Esophagus muscularis mucosa (tissue), 4 donors: ENCODE measurements around the gene NOL11. TPM values are rescaled to one million over a fixed set of nuclear protein-coding genes. Genes with fewer than 3 reads are reported as not detected.
A peak's percentile ranks its signal among the peaks of the same experiment; 100 is the strongest.
"Not testable (repeated sequence)": the region's sequence is repeated elsewhere in the genome, so short reads cannot be mapped to it uniquely, and the experiment has no call there.

Source experiments
- DNase-seq: peaks from one replicate; pipeline ENCODE4 v3.0.0-alpha.2; 2017; ENCODE audit errors: extremely low spot score
- H3K27ac ChIP-seq, 4 donors: fragments of 200-600 bp; sonication (generic); replicated peaks in 1 of 4; 1 replicate in 3 of 4; 2 replicates in 1 of 4; pipeline ENCODE4 v1.5.1; 2016 to 2019; ENCODE audit warnings: mild to moderate bottlenecking in 1 of 4
- H3K27me3 ChIP-seq, 4 donors: fragments of 200-600 bp; sonication (generic); one replicate each; pipeline versions ENCODE4 v1.5.1 to v1.6.0; 2016 to 2019
- H3K36me3 ChIP-seq, 4 donors: fragments of 200-600 bp; sonication (generic); one replicate each; pipeline ENCODE4 v1.5.1; 2016 to 2019
- H3K4me1 ChIP-seq, 4 donors: fragments of 200-600 bp; sonication (generic); one replicate each; pipeline ENCODE4 v1.5.1; 2016 to 2019
- H3K4me3 ChIP-seq, 4 donors: fragments of 200-600 bp; sonication (generic); 1 replicate in 2 of 4; 2 replicates in 2 of 4; pipeline ENCODE4 v1.5.1; 2016 to 2019; ENCODE audit warnings: mild to moderate bottlenecking in 4 of 4, moderate library complexity in 1 of 4
- H3K9me3 ChIP-seq, 4 donors: fragments of 200-600 bp; sonication (generic); 1 replicate in 3 of 4; 2 replicates in 1 of 4; pipeline ENCODE4 v1.5.1; 2016 to 2019
- CTCF ChIP-seq, 3 experiments: fragments of 200-600 bp in 2 of 3; fragments of 450-650 bp in 1 of 3; sonication (generic) in 2 of 3; IDR thresholded peaks; one replicate each; pipeline ENCODE4 v1.5.1; 2017 to 2019; ENCODE audit warnings: antibody characterized with exemption in 3 of 3, mild to moderate bottlenecking in 2 of 3, moderate library complexity in 1 of 3
- EP300 ChIP-seq: sonication (generic); formaldehyde crosslinking; IDR thresholded peaks from one replicate; pipeline ENCODE4 v1.6.1; 2017; ENCODE audit warnings: antibody characterized with exemption
- POLR2A ChIP-seq: fragments of 450-650 bp; IDR thresholded peaks from one replicate; pipeline ENCODE4 v1.6.1; 2017; ENCODE audit warnings: antibody characterized with exemption, moderate library complexity, mild to moderate bottlenecking, low read depth
- POLR2AphosphoS5 ChIP-seq, 2 donors: sonication (generic); formaldehyde crosslinking; IDR thresholded peaks; one replicate each; pipeline ENCODE4 v1.6.1; 2017; ENCODE audit warnings: antibody characterized with exemption in 2 of 2
- WGBS: methylation state at CpG from one replicate; pipeline ENCODE4 v1.1.5; 2018; 5-methylcytosine and 5-hydroxymethylcytosine counted together
- intact Hi-C: fragments of 100-400 bp; cut with DNase I; formaldehyde crosslinking; loops from one replicate; pipeline ENCODE4 v1.15.1; 2023
- total RNA-seq, 4 donors: library from RNA; depleted of rRNA; stranded (reverse); fragments of >200 nt; gene quantifications; one replicate each; pipeline versions ENCODE4 v1.1.0 to v1.2.1, GENCODE V29; 2016

NOL11 gene
- total RNA-seq, 4 donors from 2014 or later: 16.0 to 23.3 (median 21.3) TPM

GRCh38 chr17:67753026-67753425, 35.3 kb downstream of the NOL11 start:
- H3K9me3 ChIP-seq: no peaks in the 10 kb centered on the region
- intact Hi-C loops: no loop called here
- no peak for DNase-seq
- H3K4me1 ChIP-seq: no peaks in the 10 kb centered on the region
- H3K27ac ChIP-seq: no peak overlapping the region
- H3K36me3 ChIP-seq: peaks cover 1 to 40% (median 25%) of the 10 kb centered on the region in 4 donors
- no peak for TF ChIP-seq POLR2AphosphoS5 (IDR thresholded peaks at IDR 0.05)
- no peak for TF ChIP-seq POLR2A
- TF ChIP-seq CTCF (IDR thresholded peaks at IDR 0.05): no peak
- TF ChIP-seq EP300: no peak
- no peaks in the 10 kb centered on the region for H3K27me3 ChIP-seq
- 94% methylated on average over 10 of the region's 10 CpGs for WGBS
- no peak overlapping the region for H3K4me3 ChIP-seq

- peaks cover 0 to 31% (median 16%) of the 10 kb centered on the region in 4 donors for H3K36me3 ChIP-seq
- no peaks in the 10 kb centered on the region for H3K9me3 ChIP-seq
- 94% methylated on average over 5 of the region's 5 CpGs for WGBS
- no peak for TF ChIP-seq POLR2AphosphoS5 (IDR thresholded peaks at IDR 0.05)
- no peak for TF ChIP-seq POLR2A
- no peak for TF ChIP-seq EP300
- TF ChIP-seq CTCF (IDR thresholded peaks at IDR 0.05): no peak
- intact Hi-C loops: no loop called here
- H3K27ac ChIP-seq: no peak overlapping the region
- H3K4me3 ChIP-seq: no peak overlapping the region
- DNase-seq: no peak
- H3K4me1 ChIP-seq: no peaks in the 10 kb centered on the region
- H3K27me3 ChIP-seq: no peaks in the 10 kb centered on the region
Observed at GRCh38 chr17:67754001-67754400, 36.3 kb downstream of the NOL11 start.

GRCh38 chr17:67754686-67755085, 37.0 kb downstream of the NOL11 start:
- H3K9me3 ChIP-seq, H3K4me3 ChIP-seq, H3K27me3 ChIP-seq, H3K4me1 ChIP-seq, DNase-seq, H3K27ac ChIP-seq, intact Hi-C loops: not testable (repeated sequence)
- H3K36me3 ChIP-seq: peaks cover 0 to 24% (median 13%) of the 10 kb centered on the region in 4 donors
- WGBS: 88% methylated on average over 8 of the region's 8 CpGs

- 100% methylated on average over 9 of the region's 9 CpGs for WGBS
Observed at GRCh38 chr17:67756766-67757165, 39.0 kb downstream of the NOL11 start.

GRCh38 chr17:67759355-67760171, 41.8 kb downstream of the NOL11 start:
- intact Hi-C loops: no loop called here
- WGBS: 39% methylated on average over 11 of the region's 11 CpGs
- no peaks in the 10 kb centered on the region for H3K9me3 ChIP-seq
- no peak for TF ChIP-seq CTCF (IDR thresholded peaks at IDR 0.05)
- TF ChIP-seq POLR2AphosphoS5 (IDR thresholded peaks at IDR 0.05): peak; percentile 15 to 32
- H3K27ac ChIP-seq: peak overlapping the region in 1 of 4 donors; percentile 12
- peaks cover 0 to 7% (median 2%) of the 10 kb centered on the region in 4 donors for H3K4me1 ChIP-seq
- no peak for DNase-seq
- peaks cover 0 to 5% (median 0%) of the 10 kb centered on the region in 4 donors for H3K36me3 ChIP-seq
- no peak overlapping the region for H3K4me3 ChIP-seq
- no peaks in the 10 kb centered on the region for H3K27me3 ChIP-seq

More at GRCh38 chr17:67756766-67757165, 39.0 kb downstream of the NOL11 start:
- DNase-seq, H3K4me3 ChIP-seq, H3K27me3 ChIP-seq, H3K4me1 ChIP-seq, H3K27ac ChIP-seq, intact Hi-C loops, H3K9me3 ChIP-seq, H3K36me3 ChIP-seq: not testable (repeated sequence)

GRCh38 chr17:67765623-67766022, 47.9 kb downstream of the NOL11 start:
- no peak for DNase-seq
- intact Hi-C loops: no loop called here
- H3K4me1 ChIP-seq: no peaks in the 10 kb centered on the region
- TF ChIP-seq CTCF (IDR thresholded peaks at IDR 0.05) (no peak), EP300 (no peak), POLR2A (no peak), POLR2AphosphoS5 (IDR thresholded peaks at IDR 0.05) (no peak)
- H3K27ac ChIP-seq: no peak overlapping the region
- WGBS: 94% methylated on average over 2 of the region's 2 CpGs
- H3K4me3 ChIP-seq: no peak overlapping the region
- no peaks in the 10 kb centered on the region for H3K36me3 ChIP-seq
- H3K9me3 ChIP-seq: no peaks in the 10 kb centered on the region
- H3K27me3 ChIP-seq: no peaks in the 10 kb centered on the region
